Measurements from ENCODE around the gene EIF3M.
A peak's percentile ranks its signal among the peaks of the same experiment; 100 is the strongest.
"Not testable (repeated sequence)": the region's sequence is repeated elsewhere in the genome, so short reads cannot be mapped to it uniquely, and the experiment has no call there.

Gene EIF3M

DNA sequence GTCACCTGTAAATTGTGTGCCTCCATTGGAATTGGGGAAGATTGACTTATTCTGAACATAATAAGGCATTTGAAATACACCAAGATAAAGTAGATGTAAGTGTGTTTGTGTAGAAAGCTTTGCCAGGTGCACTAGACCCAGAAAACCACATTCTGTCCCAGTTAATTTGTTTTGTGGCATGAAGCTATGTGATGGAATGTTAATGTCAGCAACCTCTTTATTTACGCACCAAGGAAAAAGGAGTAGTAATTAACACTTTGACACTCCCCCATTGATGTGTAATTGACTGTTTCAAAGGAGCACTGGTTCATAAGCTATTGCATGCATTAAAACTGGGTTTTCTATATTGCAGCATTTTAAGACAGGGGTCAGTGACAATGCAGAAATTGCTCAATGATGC lies 14.3 kb downstream of the EIF3M start:
- no peak for FAIRE-seq

DNA sequence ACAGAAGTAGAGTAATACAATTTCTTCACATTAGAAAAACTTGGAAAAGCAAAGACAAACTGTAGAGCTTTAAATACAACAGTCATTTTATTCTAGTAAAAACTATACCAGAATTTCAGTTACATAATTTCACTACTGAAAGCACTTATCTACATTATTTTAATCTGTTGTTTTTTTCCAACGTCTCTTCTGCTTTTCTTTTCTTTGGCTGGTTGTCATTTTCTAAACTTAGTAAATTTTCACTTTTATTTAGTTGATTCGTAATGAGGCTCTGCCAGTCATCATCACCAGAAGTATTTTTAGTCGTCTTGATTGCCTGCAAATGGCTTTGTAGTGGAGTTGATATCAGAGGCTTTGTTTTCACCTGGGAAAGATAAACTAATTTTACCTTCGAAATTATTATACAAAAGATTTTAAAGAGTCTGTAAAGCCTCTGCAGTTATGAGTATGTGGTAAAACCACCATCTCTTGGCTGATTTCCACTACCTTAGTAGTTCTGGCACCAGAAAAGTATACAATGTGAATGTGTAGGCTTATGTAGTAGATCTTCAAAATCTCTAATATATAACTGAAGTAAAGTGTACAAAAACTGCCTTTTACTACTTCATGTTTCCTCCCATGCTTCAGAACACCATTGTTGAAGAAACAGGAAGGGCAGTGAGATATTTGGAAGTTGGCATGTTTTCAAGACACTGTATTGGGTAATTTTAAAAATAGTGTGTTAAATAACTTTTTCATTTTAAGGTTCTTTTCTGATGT lies 19.2 kb downstream of the EIF3M start:
- FAIRE-seq, result no peak

GRCh38 chr11:32606220-32606619 lies 22.6 kb downstream of the EIF3M start:
- no peak for FAIRE-seq

GRCh38 chr11:32608826-32609225 lies 25.2 kb downstream of the EIF3M start:
- FAIRE-seq, result not testable (repeated sequence)

DNA sequence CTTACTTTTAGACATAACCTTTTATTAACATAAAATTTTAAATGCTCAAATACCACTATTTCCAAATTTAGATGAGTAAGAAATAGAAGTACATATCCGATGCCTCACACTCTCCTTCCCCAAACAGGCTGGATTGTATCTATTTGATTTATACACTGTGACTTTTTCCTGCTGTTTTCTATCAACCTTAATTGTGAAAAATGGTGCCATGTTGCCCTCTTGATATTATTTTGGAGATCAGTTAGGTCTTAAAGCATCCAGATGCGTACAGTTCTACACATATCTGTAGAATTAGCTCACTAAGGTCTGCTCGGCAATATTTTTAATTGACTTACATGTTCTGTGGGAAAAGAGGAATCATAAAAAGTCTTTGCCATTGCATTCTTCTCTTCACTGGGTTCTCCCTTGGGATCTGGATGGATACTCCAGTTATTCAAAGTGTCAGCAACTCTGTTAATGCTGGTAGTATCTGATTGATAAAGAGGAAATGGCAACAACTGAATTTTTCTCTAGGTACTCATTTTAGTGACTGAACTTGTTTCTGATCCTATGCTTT lies 27.2 kb downstream of the EIF3M start:
- no peak for FAIRE-seq

GRCh38 chr11:32613500-32614151 lies 30.0 kb downstream of the EIF3M start:
- FAIRE-seq, result no peak

GRCh38 chr11:32615422-32615821 lies 31.8 kb downstream of the EIF3M start:
- FAIRE-seq, result peak; percentile 65

DNA sequence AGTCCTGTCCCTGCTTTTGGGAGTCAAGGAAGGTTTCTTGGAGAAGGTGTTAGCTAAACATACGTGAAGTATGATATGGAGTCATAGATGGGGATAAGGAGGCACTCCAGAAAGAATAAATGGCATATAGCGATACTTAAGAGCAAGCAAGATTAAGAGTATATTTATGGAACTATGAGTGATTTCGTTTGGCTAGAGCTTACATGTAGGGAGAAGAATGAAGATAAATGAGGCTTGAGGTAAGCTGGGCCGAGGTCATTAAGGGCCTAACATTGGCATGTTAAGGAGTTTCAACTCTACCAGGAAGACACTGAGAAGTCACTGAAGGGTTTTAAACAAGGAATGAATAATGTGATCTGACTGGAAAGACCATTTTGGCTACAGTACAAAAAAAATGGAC lies 33.3 kb downstream of the EIF3M start:
- FAIRE-seq, result no peak

- FAIRE-seq, result no peak
These were observed 47.2 kb downstream of the EIF3M start for GRCh38 chr11:32630844-32631243.

- no peak for FAIRE-seq
These were observed 52.2 kb downstream of the EIF3M start for GRCh38 chr11:32635819-32636218.

- FAIRE-seq, result no peak
These were observed 57.7 kb downstream of the EIF3M start for GRCh38 chr11:32641361-32641760.

DNA sequence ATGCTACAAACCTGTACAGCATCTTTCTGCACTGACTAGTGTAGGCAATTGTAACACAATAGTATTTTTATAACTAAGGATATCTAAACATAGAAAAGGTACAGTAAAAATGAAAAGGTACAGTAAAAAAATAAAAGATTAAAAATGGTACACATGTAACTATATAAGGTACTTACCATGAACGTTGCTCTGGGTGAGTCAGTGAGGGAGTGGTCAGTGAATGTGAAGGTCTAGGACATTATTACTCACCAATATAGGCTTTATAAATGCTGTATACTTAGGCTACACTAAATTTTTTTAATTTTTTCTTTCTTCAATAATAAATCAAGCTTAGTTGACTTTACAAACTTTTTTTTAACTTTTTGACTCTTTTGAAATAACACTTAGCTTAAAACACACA lies 59.9 kb downstream of the EIF3M start:
- FAIRE-seq, result no peak

Measured in endometrium (tissue), 2 donors.